Memory B cell (primary cell): ENCODE data around the gene IRF2BPL.
A peak's percentile ranks its signal among the peaks of the same experiment; 100 is the strongest.

Experiments
- ATAC-seq: fragments of 150-1000 bp; cut with Tn5 transposase; 2 replicates; pipeline ENCODE4 v1.10.0; 2021; ENCODE audit warnings: low read depth, mild to moderate bottlenecking, moderate library complexity
- DNase-seq, 2 donors: peaks; one replicate each; pipeline ENCODE4 v3.0.0; 2022; ENCODE audit warnings: low spot score in 2 of 2
- H3K27ac Mint-ChIP-seq: one replicate; pipeline ENCODE4 v1.8.0; 2022; ENCODE audit warnings: mild to moderate bottlenecking, moderate library complexity, mixed read lengths
- H3K27me3 Mint-ChIP-seq: one replicate; pipeline ENCODE4 v1.8.0; 2022; ENCODE audit warnings: mixed read lengths
- H3K36me3 Mint-ChIP-seq: one replicate; pipeline ENCODE4 v1.8.0; 2022; ENCODE audit warnings: mild to moderate bottlenecking, mixed read lengths
- H3K4me1 Mint-ChIP-seq: one replicate; pipeline ENCODE4 v1.8.0; 2022; ENCODE audit warnings: mixed read lengths
- H3K4me3 Mint-ChIP-seq: one replicate; pipeline ENCODE4 v1.8.0; 2022; ENCODE audit warnings: mild to moderate bottlenecking, moderate library complexity, mixed read lengths
- H3K9me3 Mint-ChIP-seq: one replicate; pipeline ENCODE4 v1.8.0; 2022; ENCODE audit warnings: mixed read lengths

Gene IRF2BPL

DNA sequence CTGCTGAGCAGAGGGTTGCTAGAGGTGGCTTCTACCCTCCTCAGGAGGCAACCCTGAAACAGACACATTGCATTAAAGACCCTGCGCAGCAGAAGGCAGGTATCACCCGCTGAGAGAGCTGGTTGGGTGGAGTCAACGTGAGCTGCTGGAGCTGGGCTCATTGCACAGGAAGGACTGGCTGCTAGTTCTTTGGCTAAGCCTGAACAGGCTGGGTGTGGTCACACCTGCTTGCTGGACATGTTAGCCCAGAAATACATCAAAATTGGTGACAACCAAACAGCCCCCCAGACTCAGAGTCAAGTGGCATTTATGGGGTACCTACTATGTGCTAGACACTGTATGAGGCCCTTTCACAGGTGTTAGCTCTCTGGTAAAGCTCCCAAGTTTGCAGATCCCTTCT is 33.8 kb upstream of the IRF2BPL start:
- Mint-ChIP-seq H3K27me3 (no peaks in the 10 kb centered on the region), H3K27ac (no peak overlapping the region), H3K4me3 (no peak overlapping the region), H3K4me1 (peaks cover 22% of the 10 kb centered on the region), H3K9me3 (no peaks in the 10 kb centered on the region), H3K36me3 (no peaks in the 10 kb centered on the region)
- ATAC-seq, result no peak
- DNase-seq, result no peak

DNA sequence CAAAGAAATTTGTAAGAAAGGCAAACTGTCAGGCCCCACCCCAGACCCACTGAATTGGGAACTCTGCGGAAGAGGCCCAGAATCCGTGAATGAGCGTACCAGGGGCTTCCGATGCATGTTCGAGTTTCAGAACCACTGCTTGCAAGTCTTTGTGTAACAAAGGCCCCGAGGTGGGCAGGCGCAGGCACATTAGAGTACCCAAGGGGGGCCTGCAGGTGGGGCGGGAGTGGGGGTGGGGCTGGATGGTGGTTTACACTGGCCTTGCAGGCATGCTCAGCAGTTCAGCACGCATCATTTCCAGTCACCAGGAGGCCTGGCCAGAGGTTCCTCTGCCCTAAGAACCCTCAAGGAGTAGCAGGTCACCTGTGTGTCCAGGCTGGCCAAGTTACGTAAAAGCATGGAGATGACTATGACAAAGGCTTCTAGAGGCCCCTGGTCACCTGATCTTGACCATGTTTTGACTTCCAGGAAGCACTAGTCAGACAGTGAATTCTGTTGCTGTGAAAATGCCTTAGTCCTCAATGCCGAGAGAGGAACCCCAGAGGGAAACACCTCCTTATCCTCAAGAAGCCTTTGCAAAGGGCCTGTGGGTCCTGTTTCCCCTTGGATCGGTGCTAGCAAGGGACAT is 33.2 kb upstream of the IRF2BPL start:
- H3K27ac Mint-ChIP-seq, result no peak overlapping the region

DNA sequence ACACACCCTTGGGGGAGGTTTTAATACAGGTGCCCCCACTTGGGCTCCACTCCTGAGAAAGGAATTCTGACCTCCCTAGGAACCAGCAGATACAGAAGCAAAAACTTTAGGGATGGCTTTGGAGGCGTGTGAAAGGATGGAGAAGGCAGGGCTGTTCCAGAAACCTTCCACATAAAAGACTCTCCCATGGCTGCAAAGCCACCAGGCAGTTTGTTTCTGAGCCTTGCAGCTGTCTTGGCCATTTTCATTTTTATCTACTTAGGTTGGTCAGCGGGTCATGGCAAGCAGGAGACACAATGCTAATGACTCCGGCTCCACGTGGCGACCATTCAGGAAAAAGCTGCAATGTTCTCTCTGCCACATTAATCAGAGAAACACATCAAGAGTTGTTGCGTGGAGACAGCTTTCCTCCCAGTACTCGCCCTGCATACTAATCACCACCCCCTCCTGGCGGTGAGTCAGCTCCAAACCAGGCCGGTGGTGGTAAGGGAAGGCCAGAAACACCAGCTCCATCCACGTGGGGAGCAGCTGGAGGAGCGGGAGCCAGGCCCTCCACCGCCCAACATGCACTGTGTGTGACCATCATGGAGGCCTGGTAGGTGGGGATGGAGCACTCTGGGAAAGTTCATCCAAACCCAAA is 30.9 kb upstream of the IRF2BPL start:
- ATAC-seq (no peak), DNase-seq (no peak)
- Mint-ChIP-seq H3K36me3 (no peaks in the 10 kb centered on the region), H3K4me3 (no peak overlapping the region), H3K9me3 (no peaks in the 10 kb centered on the region), H3K27me3 (no peaks in the 10 kb centered on the region), H3K27ac (no peak overlapping the region), H3K4me1 (peaks cover 8% of the 10 kb centered on the region)

More for the DNA sequence above, 33.2 kb upstream of the IRF2BPL start:
- ATAC-seq (no peak), DNase-seq (no peak)
- H3K36me3 Mint-ChIP-seq, result no peaks in the 10 kb centered on the region
- H3K27me3 Mint-ChIP-seq, result no peaks in the 10 kb centered on the region
- no peak overlapping the region for H3K4me3 Mint-ChIP-seq
- no peaks in the 10 kb centered on the region for H3K9me3 Mint-ChIP-seq
- peaks cover 22% of the 10 kb centered on the region for H3K4me1 Mint-ChIP-seq

DNA sequence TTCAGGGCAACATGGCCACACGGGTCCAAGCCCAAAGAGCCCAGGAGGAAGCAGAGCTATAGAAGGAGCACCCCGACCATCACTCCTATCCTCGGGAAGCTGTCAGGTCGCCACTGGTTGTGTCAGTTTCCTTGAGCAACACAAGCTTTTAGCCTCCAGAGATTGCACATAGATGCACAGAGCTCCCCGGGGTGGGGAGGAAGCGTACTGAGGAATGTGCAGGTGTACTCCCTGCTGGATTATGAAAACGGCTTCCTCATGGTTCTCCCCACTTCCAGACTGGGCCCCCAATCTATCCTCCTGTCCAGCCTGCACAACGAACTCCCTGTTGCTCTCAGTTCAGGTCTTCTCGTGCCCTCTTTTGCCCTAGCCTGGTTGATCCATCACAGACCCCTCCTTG is 30.3 kb upstream of the IRF2BPL start:
- Mint-ChIP-seq H3K4me3 (no peak overlapping the region), H3K4me1 (peaks cover 7% of the 10 kb centered on the region)

DNA sequence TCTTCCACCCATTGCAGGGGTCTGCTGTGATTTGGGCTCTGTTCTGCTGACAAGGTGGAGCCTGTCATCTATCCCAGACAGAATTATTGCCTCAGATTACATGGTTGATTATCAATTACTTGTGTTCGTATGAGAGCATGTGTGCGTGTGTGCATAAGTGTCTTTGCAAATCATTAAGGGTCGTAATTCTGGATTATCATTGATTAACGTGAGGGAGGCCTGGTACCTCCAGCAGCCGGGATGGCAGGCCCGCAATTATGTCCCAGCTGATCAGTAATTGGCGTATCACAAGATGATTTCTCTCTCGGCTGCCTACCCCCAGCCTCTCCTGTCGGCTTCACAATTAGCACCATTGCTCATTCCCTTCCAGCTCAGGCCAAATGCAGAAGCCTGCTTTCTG is 29.6 kb upstream of the IRF2BPL start:
- H3K4me3 Mint-ChIP-seq, result no peak overlapping the region
- ATAC-seq, result no peak
- H3K4me1 Mint-ChIP-seq, result peaks cover 3% of the 10 kb centered on the region
- no peak for DNase-seq
- H3K27ac Mint-ChIP-seq, result no peak overlapping the region
- H3K36me3 Mint-ChIP-seq, result no peaks in the 10 kb centered on the region
- H3K9me3 Mint-ChIP-seq, result no peaks in the 10 kb centered on the region
- H3K27me3 Mint-ChIP-seq, result no peaks in the 10 kb centered on the region

More for the DNA sequence above, 30.3 kb upstream of the IRF2BPL start:
- no peaks in the 10 kb centered on the region for H3K36me3 Mint-ChIP-seq
- DNase-seq, result no peak
- no peak overlapping the region for H3K27ac Mint-ChIP-seq
- ATAC-seq, result no peak
- H3K9me3 Mint-ChIP-seq, result no peaks in the 10 kb centered on the region
- no peaks in the 10 kb centered on the region for H3K27me3 Mint-ChIP-seq

DNA sequence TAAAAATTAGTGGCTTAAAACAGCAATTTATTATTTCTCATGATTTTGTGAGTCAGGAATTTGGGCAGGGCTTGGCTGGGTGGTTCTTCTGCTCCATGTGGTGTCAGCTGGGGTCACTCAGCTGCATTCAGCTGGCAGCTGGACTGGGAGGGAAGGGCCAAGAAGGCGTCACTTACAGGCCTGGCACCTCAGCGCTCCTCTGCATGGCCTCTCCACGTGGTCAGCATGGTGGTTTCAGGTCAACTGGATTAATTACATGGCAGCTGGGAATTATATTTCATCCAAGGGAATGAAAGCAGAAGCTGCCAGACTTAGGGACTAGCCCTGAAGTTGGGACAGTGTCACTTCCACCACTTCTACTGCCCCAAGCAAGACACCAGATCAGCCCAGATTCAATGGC is 27.5 kb upstream of the IRF2BPL start:
- Mint-ChIP-seq H3K36me3 (no peaks in the 10 kb centered on the region), H3K9me3 (no peaks in the 10 kb centered on the region), H3K27me3 (no peaks in the 10 kb centered on the region), H3K4me1 (peaks cover 6% of the 10 kb centered on the region), H3K27ac (no peak overlapping the region), H3K4me3 (no peak overlapping the region)
- DNase-seq (no peak), ATAC-seq (no peak)

DNA sequence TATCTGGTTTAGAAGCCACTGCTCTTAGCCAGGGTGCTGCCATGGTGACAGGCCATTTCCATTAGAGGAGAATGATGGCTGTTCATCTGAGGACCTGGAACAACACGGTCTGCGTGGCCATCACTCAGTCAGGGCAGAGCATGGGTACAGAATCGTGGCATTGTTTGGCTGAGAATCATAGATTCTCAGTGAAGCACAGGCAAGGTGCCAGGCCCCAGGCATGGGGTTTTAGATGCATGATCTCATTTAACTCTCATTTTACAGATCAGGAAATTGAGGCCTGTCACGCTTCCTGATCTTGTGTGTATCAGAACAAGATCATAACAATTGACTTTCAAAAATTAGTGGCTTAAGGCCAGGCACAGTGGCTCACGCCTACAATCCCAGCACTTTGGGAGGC is 26.8 kb upstream of the IRF2BPL start:
- H3K4me1 Mint-ChIP-seq, result peaks cover 6% of the 10 kb centered on the region
- ATAC-seq (no peak), DNase-seq (no peak)
- H3K36me3 Mint-ChIP-seq, result no peaks in the 10 kb centered on the region
- no peak overlapping the region for H3K27ac Mint-ChIP-seq
- H3K9me3 Mint-ChIP-seq, result no peaks in the 10 kb centered on the region
- H3K27me3 Mint-ChIP-seq, result no peaks in the 10 kb centered on the region
- no peak overlapping the region for H3K4me3 Mint-ChIP-seq

DNA sequence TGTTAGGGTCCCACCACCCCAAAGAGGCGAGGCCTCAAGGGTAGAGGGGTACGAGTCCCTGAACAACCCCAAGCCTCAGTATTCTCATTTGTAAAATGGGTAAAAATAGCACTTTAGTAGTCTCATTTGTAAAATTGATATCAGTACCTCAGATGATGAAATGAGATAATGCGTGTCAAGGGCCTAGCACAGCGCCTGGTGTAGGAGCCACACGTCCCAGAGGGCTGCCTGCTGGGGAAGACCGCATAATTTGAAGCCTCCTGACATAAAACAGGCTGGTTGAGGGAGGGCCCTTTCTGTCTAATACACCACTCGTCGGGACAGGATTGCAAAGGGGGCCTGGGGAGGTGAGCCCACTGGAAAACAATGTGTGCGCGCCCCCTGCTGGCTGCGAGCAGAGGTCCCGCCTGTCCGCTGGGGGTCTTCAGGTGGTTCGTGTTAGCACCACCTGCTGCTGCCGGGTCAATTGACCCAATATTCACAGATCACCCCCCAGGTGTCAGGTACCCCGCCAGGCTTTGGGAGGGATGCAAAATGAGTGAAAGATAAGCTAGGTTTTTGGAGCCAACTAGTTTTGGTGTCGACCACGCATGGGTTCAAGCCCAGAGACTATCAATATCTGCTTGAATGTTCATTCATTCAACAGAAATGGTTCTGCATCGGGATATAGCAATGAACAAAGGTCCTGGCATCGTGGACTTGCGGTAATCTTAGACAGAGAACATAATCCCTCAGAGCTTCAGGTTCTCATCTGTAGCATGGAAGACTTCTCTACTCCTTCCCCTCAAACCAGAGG is 24.7 kb upstream of the IRF2BPL start:
- ATAC-seq (peak; percentile 95), DNase-seq (peak; percentile 75 to 76)
- Mint-ChIP-seq H3K4me1 (peaks cover 6% of the 10 kb centered on the region), H3K27ac (peak overlapping the region; percentile 31), H3K36me3 (no peaks in the 10 kb centered on the region), H3K27me3 (no peaks in the 10 kb centered on the region), H3K9me3 (no peaks in the 10 kb centered on the region), H3K4me3 (no peak overlapping the region)

DNA sequence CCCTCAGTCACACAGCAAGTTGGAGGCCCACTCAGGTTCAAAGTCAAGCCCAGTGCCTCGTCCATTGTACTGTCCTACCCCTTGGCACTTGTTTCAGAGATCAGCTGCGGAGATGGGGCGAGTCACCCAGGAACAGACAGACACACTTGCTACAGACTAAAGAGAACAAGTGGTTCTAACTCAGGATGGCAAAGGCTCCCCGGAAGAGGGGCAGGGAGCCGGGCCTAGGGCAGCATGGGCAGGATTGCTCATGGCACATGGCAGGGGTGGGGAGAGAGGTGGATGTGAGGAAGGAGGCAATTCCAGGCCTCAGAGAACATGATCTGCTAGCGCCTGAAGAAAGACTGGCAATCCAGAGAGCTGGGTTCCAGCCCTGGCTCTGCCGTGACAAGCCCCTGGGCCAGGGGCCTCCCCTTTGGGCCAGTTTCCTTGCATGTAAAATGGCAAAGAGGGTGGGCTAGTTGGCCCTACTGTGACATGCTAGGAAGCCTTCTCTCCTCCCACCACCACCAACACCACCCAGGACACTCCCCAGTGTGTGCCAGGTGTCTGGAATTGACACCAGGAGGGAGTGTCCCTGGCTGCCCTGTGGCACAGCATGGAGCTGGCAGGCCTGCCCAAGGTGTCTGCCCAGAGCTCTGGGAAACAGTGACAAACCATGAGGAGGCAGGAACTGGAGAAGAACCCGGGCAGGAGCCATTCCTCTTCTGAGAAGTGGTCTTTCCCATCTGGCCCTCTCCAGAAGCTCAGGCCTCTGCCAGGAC is 24.0 kb upstream of the IRF2BPL start:
- H3K27me3 Mint-ChIP-seq, result no peaks in the 10 kb centered on the region
- no peaks in the 10 kb centered on the region for H3K36me3 Mint-ChIP-seq
- H3K4me3 Mint-ChIP-seq, result no peak overlapping the region
- peaks cover 6% of the 10 kb centered on the region for H3K4me1 Mint-ChIP-seq
- no peaks in the 10 kb centered on the region for H3K9me3 Mint-ChIP-seq
- no peak for DNase-seq
- ATAC-seq, result no peak
- no peak overlapping the region for H3K27ac Mint-ChIP-seq

DNA sequence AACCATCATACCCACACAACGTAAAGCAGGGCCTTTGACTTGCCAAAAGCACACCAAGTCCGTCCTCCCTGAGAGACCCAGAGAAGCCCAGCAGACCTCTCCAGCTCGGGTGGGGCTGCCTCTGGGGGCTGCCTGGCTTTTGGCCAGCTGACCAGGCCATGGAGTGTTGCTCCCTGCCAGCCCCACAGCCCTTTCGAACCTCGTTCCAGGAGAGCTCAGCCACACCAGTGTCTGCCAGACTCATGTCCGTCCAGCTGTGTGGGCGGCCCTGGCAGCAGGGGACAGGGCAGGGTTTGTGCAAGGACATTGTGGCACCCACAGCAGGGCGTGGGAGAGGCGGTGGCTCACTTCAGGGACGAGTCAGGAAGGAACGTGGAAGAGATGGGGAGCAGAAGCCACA is 22.6 kb upstream of the IRF2BPL start:
- no peaks in the 10 kb centered on the region for H3K27me3 Mint-ChIP-seq
- peaks cover 6% of the 10 kb centered on the region for H3K4me1 Mint-ChIP-seq

DNA sequence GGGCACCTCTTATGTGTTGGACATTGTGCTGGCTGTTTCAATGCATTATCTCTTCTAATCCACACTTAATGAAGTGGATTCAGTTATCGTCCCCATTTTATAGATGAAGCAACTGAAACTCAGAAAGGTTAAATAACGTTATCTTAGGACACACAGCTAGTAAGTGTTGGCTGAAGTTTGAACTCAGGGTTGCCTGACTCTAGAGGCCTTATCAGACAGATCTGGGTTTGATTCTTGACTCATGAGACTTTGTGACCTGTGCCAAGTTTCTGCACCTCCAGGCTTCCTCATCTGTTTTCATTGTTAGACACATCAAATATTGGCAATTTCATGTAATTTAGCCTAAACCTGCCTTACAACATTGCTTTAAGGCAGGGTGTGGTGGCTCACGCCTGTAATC is 18.2 kb upstream of the IRF2BPL start:
- ATAC-seq, result no peak
- Mint-ChIP-seq H3K27me3 (no peaks in the 10 kb centered on the region), H3K9me3 (no peaks in the 10 kb centered on the region), H3K27ac (no peak overlapping the region), H3K4me3 (no peak overlapping the region), H3K4me1 (peaks cover 12% of the 10 kb centered on the region), H3K36me3 (no peaks in the 10 kb centered on the region)
- no peak for DNase-seq

More for the DNA sequence above, 22.6 kb upstream of the IRF2BPL start:
- DNase-seq (no peak), ATAC-seq (no peak)
- H3K4me3 Mint-ChIP-seq, result no peak overlapping the region
- H3K27ac Mint-ChIP-seq, result no peak overlapping the region
- H3K36me3 Mint-ChIP-seq, result no peaks in the 10 kb centered on the region
- no peaks in the 10 kb centered on the region for H3K9me3 Mint-ChIP-seq

DNA sequence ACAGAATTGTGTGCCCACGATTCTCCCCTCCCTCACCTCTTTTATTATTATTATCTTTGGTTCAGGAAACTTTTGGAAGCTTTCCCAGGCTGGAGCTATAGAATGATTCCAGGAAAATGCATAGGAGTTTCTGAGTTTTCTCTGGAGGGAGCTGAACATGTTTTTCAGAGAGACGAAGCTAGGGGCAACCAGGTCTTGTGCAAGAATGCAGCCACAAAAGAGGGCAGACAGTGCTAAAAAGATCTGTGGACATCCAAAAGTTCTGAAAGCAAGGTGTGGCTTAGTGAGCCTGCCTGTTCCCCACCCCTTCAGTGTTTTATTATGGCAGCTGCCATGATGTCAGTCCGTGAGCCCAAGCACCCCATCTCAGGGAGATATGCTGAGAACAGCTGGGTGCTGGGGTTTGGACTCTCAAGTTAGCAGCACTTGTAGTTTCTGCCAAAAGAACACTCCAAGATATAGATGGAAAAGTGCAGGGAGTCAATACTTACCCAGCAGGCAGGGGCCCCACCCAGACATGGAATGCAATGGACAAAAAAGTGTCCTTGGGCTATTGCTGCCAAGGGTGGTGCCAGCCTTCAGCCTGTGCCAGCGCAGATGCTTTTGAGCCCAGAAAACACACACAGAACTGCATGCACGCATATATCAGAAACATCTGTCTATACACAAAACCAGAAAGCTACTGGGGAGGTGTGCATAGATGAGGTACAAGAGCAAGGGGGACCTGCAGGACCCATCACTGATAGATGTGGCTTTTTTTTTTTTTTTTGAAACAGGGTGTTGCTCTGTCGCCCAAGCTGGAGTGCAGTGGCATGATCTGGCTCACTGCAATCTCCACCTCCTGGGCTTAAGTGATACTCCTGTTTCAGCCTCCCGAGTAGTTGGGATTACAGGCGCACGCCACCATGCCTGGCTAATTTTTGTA is 17.0 kb upstream of the IRF2BPL start:
- no peak for DNase-seq
- Mint-ChIP-seq H3K9me3 (no peaks in the 10 kb centered on the region), H3K4me1 (peaks cover 18% of the 10 kb centered on the region), H3K27me3 (no peaks in the 10 kb centered on the region), H3K27ac (no peak overlapping the region), H3K36me3 (no peaks in the 10 kb centered on the region), H3K4me3 (no peak overlapping the region)
- no peak for ATAC-seq

DNA sequence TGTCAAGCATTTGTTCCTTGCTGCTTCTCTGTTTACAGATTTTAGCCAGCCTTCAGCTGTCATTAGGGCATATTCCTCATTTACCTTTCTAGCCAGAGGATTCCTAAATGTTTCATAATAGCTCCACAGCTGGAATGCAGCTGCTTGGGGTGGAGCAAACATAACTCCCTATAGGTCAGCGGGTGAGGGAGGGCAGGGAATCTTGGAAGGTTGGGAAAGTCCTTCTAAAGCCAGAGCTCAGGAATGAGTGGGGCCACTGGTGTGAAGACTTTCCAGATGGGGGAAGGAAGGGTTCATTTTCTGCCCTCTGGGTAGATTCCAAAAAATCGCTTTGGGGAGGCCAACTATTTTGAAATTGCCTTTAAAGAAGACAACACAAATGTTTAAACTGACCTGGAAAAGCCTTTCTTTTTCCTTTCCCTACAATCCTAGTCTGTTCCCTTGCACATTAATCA is 16.3 kb upstream of the IRF2BPL start:
- Mint-ChIP-seq H3K4me3 (no peak overlapping the region), H3K4me1 (peaks cover 19% of the 10 kb centered on the region), H3K36me3 (no peaks in the 10 kb centered on the region), H3K27me3 (no peaks in the 10 kb centered on the region), H3K9me3 (no peaks in the 10 kb centered on the region), H3K27ac (no peak overlapping the region)
- ATAC-seq (no peak), DNase-seq (no peak)
